GM21576 (cell line): Measurements from ENCODE around the gene POC1A.
"Not testable (repeated sequence)": the region's sequence is repeated elsewhere in the genome, so short reads cannot be mapped to it uniquely, and the experiment has no call there.

ENCODE experiments used
- ATAC-seq: cut with Tn5 transposase; IDR thresholded peaks from one replicate; pipeline ENCODE4 v1.9.1; 2021; ENCODE audit warnings: mild to moderate bottlenecking, moderate library complexity; ENCODE audit not compliant: unreplicated experiment

The POC1A gene

DNA sequence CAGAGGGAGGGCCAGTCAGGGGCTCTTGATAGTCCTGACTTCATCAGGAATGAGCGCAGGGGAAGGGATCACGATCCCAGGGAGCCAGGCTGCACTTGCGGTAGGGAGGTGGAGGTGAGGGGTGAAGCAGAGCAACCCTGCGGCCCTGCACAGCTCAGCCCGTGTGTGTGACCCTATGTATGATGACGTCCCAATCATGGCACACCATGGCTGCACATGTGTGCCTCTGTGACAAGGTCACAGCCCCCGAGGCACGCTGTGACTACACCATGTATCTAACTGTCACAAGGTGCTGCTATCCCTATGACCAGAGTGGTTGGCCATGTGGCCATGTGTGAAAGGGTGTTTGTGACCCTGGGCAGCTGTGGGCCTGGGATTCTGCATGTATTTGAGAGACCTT lies 30.5 kb upstream of the POC1A start:
- ATAC-seq = no peak

DNA sequence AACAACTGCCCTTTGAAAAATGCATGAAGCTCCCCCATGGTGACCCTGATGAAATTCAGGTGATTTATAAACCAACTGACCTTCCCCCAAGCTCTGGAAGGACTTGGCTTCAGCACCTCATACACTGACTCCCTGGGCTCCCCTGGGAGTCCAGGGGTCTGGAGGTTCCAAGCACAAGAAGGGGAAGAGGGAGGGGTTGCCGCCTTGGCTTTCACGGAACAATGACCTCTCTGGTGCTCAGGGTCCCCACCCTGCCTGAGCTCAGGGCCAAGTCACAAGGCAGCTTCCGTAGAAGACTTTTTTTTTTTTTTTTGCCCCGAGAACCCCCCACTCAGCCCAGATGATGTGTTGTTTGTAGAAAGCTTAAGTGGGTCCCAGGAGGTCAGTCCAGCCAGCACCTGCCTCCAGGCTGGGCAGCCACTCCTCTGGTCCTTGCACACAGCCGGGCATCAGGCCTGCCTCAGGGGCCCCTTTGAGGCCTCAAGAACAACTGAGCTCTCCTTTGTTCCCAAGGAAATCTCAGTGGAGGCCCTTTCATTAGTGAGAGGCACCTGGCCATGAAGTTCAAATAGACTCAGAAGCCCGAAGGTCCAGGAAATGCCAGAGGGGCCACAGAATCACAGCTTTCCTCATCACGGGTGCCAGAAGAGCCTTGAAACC lies 29.7 kb upstream of the POC1A start:
- ATAC-seq = no peak

DNA sequence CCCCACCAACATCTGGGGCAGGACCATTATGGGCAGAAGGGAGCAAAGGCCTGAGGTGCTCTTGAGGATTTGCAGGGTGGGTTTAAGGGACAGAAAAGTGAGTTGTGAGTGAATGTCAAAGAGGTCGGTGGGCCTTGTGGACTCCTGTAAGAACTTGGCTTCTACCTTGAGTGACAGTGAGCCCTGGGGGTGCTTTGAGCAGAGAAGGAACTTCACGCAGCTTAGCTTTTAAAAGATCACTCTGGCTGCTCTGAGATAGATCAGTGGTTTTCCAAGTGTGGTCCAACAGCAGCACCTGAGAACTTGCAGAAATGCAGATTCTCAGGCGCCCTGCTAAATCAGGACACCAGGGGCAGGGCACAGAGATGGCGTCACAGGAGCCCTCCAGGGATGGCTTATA lies 28.5 kb upstream of the POC1A start:
- ATAC-seq = no peak

DNA sequence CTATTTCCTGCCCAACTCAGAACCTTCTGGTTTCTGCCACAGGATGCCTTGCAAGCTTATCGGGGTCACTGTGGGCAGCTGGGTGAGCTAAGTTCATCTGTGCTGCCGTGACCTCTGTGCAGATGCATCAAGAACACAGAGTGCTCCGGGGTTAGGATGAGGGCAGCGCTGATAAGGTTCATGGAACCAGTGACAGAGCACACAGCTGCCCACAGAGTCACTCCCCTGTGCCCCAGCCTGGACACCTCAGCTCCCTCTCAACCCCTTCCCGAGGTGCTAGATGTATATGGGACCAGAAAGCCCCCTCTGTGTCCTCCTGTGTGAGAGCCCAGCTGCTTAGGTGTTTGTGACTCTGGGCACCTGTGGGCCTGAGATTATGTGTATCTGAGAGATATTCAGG lies 28.0 kb upstream of the POC1A start:
- ATAC-seq = no peak

DNA sequence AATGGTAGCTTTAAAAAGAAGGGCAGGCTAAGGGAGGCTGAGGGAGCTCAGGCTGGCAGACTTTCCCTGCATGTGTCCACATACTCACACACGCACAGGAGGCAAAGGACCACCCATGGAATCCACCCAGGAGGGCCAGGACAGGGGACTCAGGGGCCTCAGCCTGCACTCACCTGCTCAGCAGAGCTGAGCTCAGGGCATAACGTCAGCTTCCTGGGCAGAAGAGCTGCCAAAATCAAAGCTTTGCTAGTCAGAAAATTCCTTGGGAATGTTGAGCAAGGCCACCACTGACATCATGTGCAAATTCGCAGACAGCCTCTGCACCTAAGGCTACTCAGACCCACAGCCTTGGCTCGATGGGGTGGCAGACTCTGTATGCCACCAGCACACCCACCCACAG lies 27.3 kb upstream of the POC1A start:
- no peak for ATAC-seq

DNA sequence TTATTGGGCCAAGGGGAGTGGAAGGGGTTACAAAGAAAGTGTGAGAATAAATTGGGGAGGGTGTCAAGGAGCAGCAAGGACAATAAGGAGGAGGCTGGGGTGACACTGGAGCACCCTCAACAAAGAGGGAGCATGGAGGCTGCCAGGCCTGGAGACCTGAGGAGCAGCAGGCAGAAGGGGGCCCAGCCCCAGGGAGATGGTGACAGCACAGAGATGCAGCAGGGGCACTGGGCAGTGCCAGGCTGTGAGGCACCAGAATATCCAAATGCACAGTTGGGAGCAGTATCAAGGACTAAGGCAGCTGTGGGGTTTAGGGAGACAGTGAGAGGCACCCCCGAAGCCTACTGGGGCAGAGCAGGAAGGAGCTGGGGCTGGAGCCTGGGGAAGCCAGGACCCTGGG lies 24.3 kb upstream of the POC1A start:
- ATAC-seq = no peak

DNA sequence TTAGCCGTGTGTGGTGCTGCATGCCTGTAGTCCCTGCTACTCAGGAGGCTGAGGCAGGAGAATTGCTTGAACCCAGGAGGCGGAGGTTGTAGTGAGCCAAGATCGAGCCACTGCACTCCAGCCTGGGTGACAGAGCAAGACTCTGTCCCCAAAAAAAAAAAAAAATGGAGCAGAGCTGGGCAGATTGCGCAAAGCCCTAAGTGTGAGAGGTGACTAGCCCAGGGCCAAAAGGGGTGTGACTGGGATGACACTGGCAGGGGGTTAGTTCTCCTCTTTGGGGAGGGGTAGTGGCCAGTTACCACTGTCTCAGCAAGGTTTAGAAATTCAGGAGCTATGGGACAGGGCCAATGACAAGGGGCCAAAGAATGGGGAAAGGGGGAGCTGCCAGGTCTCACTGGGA lies 23.9 kb upstream of the POC1A start:
- not testable (repeated sequence) for ATAC-seq

DNA sequence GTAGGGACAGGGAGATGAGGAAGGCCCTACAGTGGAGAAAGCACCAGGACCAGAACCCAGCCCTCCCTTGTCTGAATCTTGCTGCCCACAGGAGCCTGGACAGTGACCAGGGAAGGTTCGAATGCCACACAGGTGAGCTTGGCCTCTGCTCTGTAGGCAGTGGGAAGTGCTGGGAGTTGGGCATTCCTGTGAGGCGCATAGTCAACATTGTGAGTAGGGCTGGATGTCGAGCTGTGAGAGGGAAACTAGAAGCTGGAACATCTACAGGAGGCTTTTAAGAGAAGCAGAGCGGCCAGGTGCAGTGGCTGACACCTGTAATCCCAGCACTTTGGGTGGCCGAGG lies 23.4 kb upstream of the POC1A start:
- ATAC-seq = no peak

DNA sequence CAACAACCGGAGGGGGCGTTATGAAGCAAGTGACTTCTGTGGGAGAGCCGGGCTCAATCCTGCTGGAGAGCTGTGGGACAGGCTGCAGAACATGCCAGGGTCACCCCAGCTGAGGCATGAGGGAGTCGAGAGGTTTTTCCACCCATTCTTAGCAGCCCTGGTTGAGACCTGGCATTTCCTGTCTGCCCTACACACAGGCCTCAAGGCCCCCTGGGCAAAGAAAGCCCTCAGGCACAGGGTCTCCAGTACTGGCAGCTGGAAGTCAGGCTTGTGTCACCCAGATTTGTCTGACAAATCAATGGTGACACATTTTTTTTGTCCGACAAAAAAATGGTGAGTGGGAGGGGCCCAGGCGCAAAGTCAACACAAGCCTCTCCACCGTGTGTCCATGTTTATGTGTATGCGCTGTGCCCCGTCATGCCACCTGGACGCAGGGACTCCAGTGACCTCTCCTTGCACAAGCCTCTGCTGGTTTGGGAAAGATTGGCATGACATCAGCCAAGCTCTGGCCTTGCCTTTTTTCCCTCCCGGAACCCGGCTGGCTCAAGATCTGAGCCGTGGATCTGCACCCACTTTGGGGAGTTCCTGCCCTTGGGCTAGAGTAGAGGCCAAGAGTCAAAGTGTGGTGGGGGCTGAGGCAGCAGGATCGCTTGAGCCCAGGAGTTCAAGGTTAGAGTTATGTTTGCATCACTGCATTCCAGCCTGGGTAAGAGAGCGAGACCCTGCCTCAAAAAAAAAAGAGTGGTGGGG lies 22.9 kb upstream of the POC1A start:
- ATAC-seq = no peak

DNA sequence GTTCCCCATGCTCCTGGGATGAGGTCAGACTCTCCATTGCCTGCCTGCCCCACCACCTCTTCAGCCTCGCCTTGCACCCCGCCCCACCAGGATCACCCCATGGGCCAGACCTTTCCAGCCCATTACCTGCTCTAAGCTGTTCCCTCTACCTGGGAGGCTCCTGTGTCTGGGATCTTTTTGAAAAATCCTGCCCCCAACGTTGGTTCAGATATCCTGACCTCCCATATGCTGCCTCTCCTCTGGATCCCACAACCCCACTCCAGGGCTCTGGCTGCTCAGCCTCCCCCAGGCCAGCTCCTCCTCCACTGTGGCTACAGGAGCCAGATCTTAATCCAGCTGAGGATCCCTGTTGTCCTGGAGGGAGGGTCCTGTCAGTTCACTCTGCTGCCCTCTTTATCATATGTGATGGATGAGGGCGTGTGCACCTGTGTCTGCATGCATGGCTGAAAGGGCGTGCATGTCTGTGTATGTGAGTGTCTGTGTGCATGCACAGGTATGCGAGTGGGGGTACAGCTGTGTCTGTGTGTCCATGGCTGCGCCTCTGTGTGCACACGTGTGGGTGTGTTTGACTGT lies 22.0 kb upstream of the POC1A start:
- no peak for ATAC-seq

DNA sequence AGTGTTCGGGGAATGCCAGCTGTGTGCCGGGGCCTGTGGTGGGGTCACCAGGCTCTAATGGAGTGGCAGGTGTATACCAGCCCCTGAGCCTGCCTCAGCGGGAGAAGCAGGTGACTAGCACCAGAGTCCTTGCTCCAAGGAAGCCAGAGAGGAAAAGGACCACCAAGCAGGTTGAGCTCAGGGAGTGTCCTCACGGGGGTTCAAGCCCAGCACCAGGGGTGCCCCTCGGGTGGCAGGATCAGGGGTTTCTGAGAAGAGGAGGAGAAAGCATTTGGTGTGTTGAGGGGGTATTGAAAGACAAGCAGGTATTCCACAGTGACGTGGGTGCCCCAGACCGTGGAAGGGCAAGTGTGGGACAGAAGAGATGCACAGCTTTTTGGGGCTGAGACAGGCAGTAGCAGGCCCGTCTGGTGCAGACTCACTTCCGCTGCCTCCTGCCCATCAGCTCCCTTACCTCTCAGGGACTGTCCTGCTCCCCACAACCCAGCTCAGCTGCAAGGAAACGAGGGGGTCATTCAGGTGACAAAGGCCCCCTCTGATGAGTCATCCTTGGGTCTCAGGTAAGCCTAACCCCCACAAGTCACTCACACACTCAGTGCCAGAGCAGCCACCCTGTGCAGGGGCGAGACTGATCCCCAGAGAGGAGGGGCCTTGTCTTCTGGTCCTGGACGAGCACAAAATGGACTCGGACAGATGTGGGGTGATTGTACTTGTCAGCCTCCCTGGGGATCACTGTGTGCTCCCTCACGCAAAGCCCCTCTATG lies 21.4 kb upstream of the POC1A start:
- ATAC-seq = no peak

DNA sequence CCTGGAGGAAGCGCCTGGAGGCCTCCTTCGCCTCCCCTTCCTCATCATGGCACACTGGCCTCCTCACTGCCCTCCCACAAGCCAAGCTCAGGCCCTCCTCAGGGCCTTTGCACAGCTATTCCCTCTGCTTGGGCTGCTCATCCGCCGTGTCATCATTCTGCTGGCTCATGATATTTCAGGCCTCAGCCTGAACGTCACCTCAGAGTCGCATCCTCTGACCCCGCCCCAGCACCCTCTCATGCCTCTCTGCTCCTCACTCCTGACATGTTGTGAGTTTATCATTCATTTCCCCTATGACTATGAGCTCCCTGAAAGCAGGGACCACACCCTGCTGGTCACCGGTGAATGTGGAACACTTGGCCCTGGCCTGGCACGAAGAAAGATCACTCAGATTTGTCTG lies 20.7 kb upstream of the POC1A start:
- no peak for ATAC-seq

DNA sequence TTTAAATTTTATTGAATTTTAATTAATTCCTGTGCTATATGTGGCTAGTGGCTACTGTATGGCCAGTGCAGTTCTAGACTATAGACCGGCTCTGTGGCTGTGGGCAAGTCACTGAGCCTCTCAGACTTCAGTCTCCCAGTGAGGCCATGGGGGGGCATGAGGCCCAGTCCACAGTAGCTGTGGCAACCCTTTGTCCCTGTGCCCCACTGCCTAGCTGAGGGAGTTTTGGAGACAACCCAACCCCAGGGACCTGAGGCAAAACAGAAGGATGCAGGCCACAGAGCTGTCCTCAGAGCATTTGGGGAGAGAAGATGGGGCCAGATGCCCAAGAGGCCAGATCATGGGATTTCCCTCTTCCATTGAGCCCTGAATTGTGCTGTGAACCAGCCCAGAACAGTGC lies 18.9 kb upstream of the POC1A start:
- no peak for ATAC-seq

DNA sequence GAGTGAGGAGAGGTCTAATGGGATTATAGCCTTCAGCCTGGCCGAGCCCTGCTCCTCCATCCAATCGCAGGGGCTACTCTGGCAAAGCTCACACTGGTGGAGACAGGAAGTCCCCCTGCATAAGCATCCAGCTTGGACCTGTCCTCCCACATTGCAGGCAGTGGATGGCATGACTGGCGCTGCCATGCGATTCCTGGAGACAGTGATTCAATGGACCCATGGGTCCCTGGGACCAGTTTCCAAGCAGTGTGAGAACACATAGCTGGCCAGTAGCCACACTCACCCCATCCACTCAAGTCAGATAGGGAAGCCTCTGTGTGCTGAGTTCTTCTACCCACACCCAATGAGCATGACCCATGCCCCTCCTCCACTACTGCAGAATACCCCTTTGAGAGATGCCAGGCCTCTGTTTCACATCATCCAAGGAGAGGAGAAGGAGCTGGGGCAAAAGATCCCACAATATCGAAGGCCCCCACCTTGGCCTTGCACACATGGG lies 18.1 kb upstream of the POC1A start:
- ATAC-seq = no peak

DNA sequence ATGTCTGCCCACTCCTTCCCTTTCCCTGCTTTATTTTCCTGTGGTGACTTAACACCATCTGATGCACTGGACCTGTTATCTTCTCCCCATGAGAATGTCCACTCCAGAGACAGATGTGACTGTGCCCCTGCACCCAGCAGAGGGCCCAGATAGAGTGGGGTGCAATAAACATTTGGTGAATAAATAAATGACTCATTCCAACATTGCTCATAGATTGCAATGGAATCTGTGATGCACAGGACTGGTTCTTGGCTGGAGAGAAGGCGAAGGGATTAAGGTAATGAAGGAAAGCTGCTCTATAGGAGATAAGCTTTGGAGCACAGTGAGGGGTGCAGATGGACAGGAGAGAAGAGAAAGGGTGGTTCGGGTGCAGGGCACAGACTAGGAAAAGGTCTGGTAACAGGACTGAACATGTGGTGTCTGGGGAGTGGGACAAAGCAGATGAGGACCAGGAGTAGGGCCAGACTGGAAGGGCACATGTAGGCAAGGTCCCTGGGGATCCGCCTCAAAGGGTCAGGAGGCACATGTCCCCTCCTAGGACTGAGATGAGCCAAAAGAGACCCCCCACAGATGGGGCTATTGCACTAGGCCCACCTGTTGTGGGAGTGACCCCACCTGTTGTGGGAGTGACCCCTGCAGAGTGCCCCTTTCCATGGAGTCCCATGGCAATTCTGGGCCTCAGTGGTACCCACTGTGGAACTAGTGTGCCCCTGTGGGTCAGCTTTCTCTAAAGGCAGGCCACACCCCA lies 17.5 kb upstream of the POC1A start:
- no peak for ATAC-seq

DNA sequence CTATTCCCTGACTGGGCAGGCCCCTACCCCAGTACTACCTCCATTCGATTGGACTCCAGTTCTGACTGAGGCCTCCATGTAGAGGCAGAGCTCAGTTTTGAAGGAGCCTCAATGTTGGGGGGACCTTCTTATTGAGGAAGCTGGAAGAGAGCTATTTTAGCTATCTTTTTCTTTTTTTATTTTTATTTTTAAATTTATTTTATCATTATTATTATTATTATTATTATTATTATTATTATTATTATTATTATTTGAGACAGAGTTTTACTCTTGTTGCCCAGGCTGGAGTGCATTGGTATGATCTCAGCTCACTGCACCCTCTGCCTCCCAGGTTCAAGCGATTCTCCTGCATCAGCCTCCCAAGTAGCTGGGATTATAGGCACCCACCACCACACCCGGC lies 16.0 kb upstream of the POC1A start:
- ATAC-seq = not testable (repeated sequence)

DNA sequence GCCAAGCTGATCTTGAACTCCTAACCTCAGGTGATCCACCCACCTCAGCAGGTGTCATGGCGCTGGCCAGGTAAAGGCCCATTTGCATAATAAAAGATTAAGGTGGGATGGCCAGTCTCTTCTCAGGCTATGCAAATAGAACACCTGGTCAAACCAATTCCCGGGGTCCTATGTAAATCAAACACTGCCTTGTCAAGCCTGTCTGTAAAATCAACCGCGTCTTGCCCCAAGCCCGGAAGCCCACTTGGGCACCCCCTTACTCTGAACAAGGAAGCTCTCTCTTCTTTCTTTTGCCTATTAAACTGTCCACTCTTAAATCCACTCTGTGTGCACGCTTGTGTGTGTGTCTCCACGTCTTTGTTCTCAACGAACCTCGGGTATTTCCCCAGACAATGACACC lies 13.0 kb upstream of the POC1A start:
- ATAC-seq = no peak

DNA sequence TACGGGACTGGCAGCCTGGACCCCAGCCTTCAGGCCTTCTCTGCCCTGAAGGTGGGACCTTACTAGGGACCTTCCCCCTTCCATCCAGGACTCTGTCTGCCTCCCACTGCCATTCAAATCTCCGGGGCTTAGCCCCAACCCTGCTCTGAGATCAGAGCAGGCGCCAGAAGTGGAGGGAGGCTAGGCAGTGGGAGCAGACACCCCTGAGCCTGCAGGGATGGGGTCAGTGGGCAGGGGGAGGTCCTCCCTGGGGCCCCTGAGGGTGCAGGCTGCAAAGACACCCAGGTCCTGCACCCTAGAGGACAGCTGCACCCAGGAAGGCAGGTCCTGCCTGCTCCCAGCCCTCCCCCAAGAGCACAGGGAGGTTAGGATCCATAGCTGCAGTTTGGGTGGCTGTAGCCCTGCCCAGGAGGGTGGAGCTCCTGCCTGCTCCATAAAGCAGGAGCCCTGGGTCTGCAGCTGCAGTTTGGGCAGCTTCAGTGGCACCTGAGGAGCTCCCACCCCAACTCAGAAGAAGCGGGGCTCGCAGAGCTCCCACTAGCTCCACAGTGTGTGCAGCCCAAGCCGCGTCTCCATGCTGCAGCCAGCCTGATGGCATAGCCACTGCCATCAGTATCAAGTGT lies 8.1 kb upstream of the POC1A start:
- ATAC-seq = no peak

DNA sequence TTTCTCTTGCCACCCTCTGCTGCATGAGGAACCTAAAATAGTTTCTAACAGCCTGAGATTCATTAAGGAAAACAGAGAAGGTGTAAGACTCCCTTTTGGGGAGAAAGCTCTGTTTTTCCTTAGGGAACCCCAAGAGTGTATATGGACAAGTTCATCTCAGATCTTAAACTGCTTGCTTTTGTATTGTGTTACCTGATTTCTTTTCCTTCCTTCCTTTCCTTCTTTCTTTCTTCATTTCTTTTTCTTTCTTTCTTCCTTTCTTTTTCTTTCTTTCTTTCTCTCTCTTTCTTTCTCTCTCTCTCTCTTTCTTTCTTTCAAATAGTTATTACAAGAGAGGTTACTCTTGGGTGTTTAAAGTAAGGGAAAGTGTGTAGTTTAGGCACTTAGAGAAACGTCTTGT lies 5.3 kb upstream of the POC1A start:
- ATAC-seq = no peak

DNA sequence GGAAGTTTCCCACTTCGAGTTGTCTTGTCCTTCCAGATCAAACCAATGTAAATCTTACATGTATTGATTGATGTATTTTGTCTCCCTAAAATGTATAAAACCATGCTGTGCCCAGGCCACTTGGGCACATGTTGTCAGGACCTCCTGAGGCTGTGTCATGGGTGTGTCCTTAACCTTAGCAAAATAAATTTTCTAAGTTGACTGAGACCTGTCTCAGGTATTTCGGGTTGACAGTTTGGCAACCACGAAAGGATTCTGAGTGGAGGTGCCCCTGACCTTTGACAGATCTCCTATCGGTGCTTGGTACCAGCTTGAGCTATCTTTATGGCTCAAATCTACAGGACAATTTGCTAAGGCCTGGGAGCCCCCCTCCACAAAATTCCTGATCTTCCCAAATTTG lies 1.7 kb upstream of the POC1A start:
- no peak for ATAC-seq
